Left ventricle myocardium inferior (tissue), 1 donor: ENCODE results near the gene NFIA. TPM values are rescaled to one million over a fixed set of nuclear protein-coding genes. Genes with fewer than 3 reads are reported as not detected.

ENCODE experiments used
- DNase-seq: peaks from one replicate; pipeline ENCODE4 v3.0.0-alpha.2; 2020
- H3K27ac ChIP-seq: fragments of 200-600 bp; replicated peaks from 2 replicates; pipeline ENCODE4 v1.8.0; 2021
- H3K27me3 ChIP-seq: fragments of 200-600 bp; 2 replicates; pipeline ENCODE4 v1.8.0; 2021; ENCODE audit warnings: low read depth
- H3K36me3 ChIP-seq: fragments of 200-600 bp; 2 replicates; pipeline ENCODE4 v1.8.0; 2021
- H3K4me1 ChIP-seq: fragments of 200-600 bp; 2 replicates; pipeline ENCODE4 v1.8.0; 2021
- H3K4me3 ChIP-seq: fragments of 200-600 bp; 2 replicates; pipeline ENCODE4 v1.8.0; 2021; ENCODE audit warnings: mild to moderate bottlenecking, moderate library complexity
- H3K9me3 ChIP-seq: fragments of 200-600 bp; replicated peaks from 2 replicates; pipeline ENCODE4 v1.8.0; 2021
- CTCF ChIP-seq: fragments of 200-600 bp; IDR thresholded peaks from 2 replicates; pipeline ENCODE4 v1.8.0; 2021; ENCODE audit warnings: antibody characterized with exemption, mild to moderate bottlenecking, borderline replicate concordance
- intact Hi-C: fragments of 100-400 bp; cut with micrococcal nuclease; formaldehyde crosslinking; loops from one replicate; pipeline ENCODE4 v1.11.0; 2022
- total RNA-seq: library from RNA; stranded (reverse); fragmentation: NEBNext Ultra II Directional; extraction: Animal tissue kit (Norgen Biotek cat#: 25700); gene quantifications from one replicate; pipeline ENCODE4 v1.2.1, GENCODE V29; 2021
- donor health status: DM: no; HTN: yes; CAD: no; lungs with severe emphysema.

The NFIA gene
- total RNA-seq, 1 donor from 2014 or later, result 90.2 TPM

GRCh38 chr1:61404597-61405376 lies 322.4 kb downstream of the NFIA start:
- no peak for DNase-seq
- Histone ChIP-seq H3K9me3 (no peaks in the 10 kb centered on the region), H3K36me3 (peaks cover 36% of the 10 kb centered on the region), H3K4me3 (no peak overlapping the region), H3K27me3 (no peaks in the 10 kb centered on the region), H3K4me1 (peaks cover 40% of the 10 kb centered on the region), H3K27ac (peak overlapping the region; percentile 63)
- no peak for TF ChIP-seq CTCF
- intact Hi-C loops, result no loop called here

- H3K27ac ChIP-seq, result no peak overlapping the region
- no peaks in the 10 kb centered on the region for H3K9me3 ChIP-seq
- H3K4me3 ChIP-seq, result no peak overlapping the region
- intact Hi-C loops, result no loop called here
- H3K27me3 ChIP-seq, result no peaks in the 10 kb centered on the region
- DNase-seq, result no peak
- peaks cover 32% of the 10 kb centered on the region for H3K4me1 ChIP-seq
- peaks cover 49% of the 10 kb centered on the region for H3K36me3 ChIP-seq
- TF ChIP-seq CTCF, result no peak
Observed at GRCh38 chr1:61406467-61406866, 324.1 kb downstream of the NFIA start.

- H3K4me3 ChIP-seq, result no peak overlapping the region
- no peak for DNase-seq
- H3K4me1 ChIP-seq, result no peaks in the 10 kb centered on the region
- intact Hi-C loops, result no loop called here
- H3K27ac ChIP-seq, result no peak overlapping the region
- no peaks in the 10 kb centered on the region for H3K27me3 ChIP-seq
- H3K36me3 ChIP-seq, result peaks cover 57% of the 10 kb centered on the region
- no peak for TF ChIP-seq CTCF
- no peaks in the 10 kb centered on the region for H3K9me3 ChIP-seq
Observed at GRCh38 chr1:61412601-61413000, 330.2 kb downstream of the NFIA start.

GRCh38 chr1:61419196-61419595 lies 336.8 kb downstream of the NFIA start:
- TF ChIP-seq CTCF, result no peak
- intact Hi-C loops, result no loop called here
- Histone ChIP-seq H3K4me3 (no peak overlapping the region), H3K27ac (peak overlapping the region; percentile 71), H3K9me3 (no peaks in the 10 kb centered on the region), H3K4me1 (peaks cover 41% of the 10 kb centered on the region), H3K36me3 (peaks cover 1% of the 10 kb centered on the region), H3K27me3 (no peaks in the 10 kb centered on the region)
- no peak for DNase-seq

GRCh38 chr1:61419657-61420056 lies 337.3 kb downstream of the NFIA start:
- peak overlapping the region; percentile 71 for H3K27ac ChIP-seq

More at GRCh38 chr1:61419657-61420056, 337.3 kb downstream of the NFIA start:
- Histone ChIP-seq H3K27me3 (no peaks in the 10 kb centered on the region), H3K4me1 (peaks cover 46% of the 10 kb centered on the region), H3K9me3 (no peaks in the 10 kb centered on the region), H3K4me3 (no peak overlapping the region), H3K36me3 (no peaks in the 10 kb centered on the region)
- intact Hi-C loops, result no loop called here
- DNase-seq, result no peak
- TF ChIP-seq CTCF, result no peak
